Measurements from ENCODE around the gene ZNF688.
"Not testable (repeated sequence)": the region's sequence is repeated elsewhere in the genome, so short reads cannot be mapped to it uniquely, and the experiment has no call there.

- TF ChIP-seq, protein P1, sequence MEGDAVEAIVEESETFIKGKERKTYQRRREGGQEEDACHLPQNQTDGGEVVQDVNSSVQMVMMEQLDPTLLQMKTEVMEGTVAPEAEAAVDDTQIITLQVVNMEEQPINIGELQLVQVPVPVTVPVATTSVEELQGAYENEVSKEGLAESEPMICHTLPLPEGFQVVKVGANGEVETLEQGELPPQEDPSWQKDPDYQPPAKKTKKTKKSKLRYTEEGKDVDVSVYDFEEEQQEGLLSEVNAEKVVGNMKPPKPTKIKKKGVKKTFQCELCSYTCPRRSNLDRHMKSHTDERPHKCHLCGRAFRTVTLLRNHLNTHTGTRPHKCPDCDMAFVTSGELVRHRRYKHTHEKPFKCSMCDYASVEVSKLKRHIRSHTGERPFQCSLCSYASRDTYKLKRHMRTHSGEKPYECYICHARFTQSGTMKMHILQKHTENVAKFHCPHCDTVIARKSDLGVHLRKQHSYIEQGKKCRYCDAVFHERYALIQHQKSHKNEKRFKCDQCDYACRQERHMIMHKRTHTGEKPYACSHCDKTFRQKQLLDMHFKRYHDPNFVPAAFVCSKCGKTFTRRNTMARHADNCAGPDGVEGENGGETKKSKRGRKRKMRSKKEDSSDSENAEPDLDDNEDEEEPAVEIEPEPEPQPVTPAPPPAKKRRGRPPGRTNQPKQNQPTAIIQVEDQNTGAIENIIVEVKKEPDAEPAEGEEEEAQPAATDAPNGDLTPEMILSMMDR (IDR thresholded peaks at IDR 0.05): not testable (repeated sequence)
- not testable (repeated sequence) for TF ChIP-seq ZFX (IDR thresholded peaks at IDR 0.05; ENCODE audit: borderline replicate concordance)
Measured at GRCh38 chr16:30522702-30523463, 48.6 kb downstream of the ZNF688 start.

Measured in 22Rv1 (cell line).